SK-N-SH (cell line): ENCODE data around the gene RABAC1.

Experiments used
- CTCF ChIP-seq: fragments of 200-600 bp; sonication (generic); IDR thresholded peaks from 2 replicates; pipeline ENCODE4 v1.6.1; 2017; ENCODE audit warnings: antibody characterized with exemption, mild to moderate bottlenecking, moderate library complexity
- ELF1 ChIP-seq: IDR thresholded peaks from 2 replicates; pipeline ENCODE4 v1.4.0; 2012
- EP300 ChIP-seq, 2 experiments: IDR thresholded peaks; 2 replicates each; pipeline versions ENCODE4 v1.4.0 to v1.6.1; 2012; ENCODE audit warnings: borderline replicate concordance in 1 of 2, low read depth in 1 of 2, low read length in 1 of 2
- MXI1 ChIP-seq: IDR thresholded peaks from 2 replicates; pipeline ENCODE4 v1.6.1; 2012; ENCODE audit warnings: mild to moderate bottlenecking, low read depth, low read length, improper control_type of control experiment
- REST ChIP-seq: IDR thresholded peaks from 2 replicates; pipeline ENCODE4 v1.6.1; 2012; ENCODE audit warnings: mild to moderate bottlenecking, low read depth, low read length, moderate library complexity
- SIN3A ChIP-seq: IDR thresholded peaks from 2 replicates; pipeline ENCODE4 v1.6.1; 2012; ENCODE audit warnings: low read depth, mild to moderate bottlenecking, low read length, moderate library complexity, borderline replicate concordance
- TCF12 ChIP-seq: IDR thresholded peaks from 2 replicates; pipeline ENCODE4 v1.4.0; 2012

- no peak for TF ChIP-seq CTCF
- TF ChIP-seq REST, result no peak
- no peak for TF ChIP-seq ELF1
- no peak for TF ChIP-seq MXI1
- TF ChIP-seq SIN3A, result no peak
- TF ChIP-seq EP300 (IDR thresholded peaks at IDR 0.05; ENCODE audit: borderline replicate concordance in 1 of 2, low read depth in 1 of 2, low read length in 1 of 2), result no peak
- no peak for TF ChIP-seq TCF12
These were observed 1.8 kb downstream of the RABAC1 start for GRCh38 chr19:41957161-41957837.
